Naive thymus-derived CD4-positive, alpha-beta T cell (primary cell): ENCODE measurements around the gene PEX11A. TPM values are rescaled to one million over a fixed set of nuclear protein-coding genes. Genes with fewer than 3 reads are reported as not detected.

Experiments
- ATAC-seq: fragments of 150-1000 bp; cut with Tn5 transposase; 2 replicates; pipeline ENCODE4 v1.10.0; 2021; ENCODE audit warnings: mild to moderate bottlenecking, moderate library complexity
- CTCF ChIA-PET: fragments of 350-600 bp; sonication (Branson Sonifier 250); formaldehyde crosslinking; loops from one replicate; lab custom pipeline; 2021; ENCODE audit warnings: antibody characterized with exemption; lab: Charles Lee
- POLR2A ChIA-PET: fragments of 350-600 bp; sonication (Branson Sonifier 250); formaldehyde crosslinking; loops from one replicate; lab custom pipeline; 2021; ENCODE audit warnings: antibody characterized with exemption, inconsistent platforms; lab: Charles Lee
- DNase-seq, 9 donors: peaks; one replicate each; pipeline versions ENCODE4 v3.0.0 to v3.0.0-alpha.2; 2020 to 2022; ENCODE audit warnings: mixed read lengths in 1 of 9
- H3K27ac ChIP-seq: one replicate; pipeline ENCODE4 v1.7.0; 2013; ENCODE audit warnings: mild to moderate bottlenecking, low read depth, low read length, moderate library complexity
- H3K27me3 ChIP-seq, 2 donors: one replicate each; pipeline ENCODE4 v1.7.0; 2013; ENCODE audit warnings: low read length in 2 of 2, mild to moderate bottlenecking in 2 of 2, moderate library complexity in 2 of 2; ENCODE audit not compliant: control insufficient read depth in 2 of 2, insufficient read depth in 2 of 2
- H3K36me3 ChIP-seq, 3 experiments: 1 replicate in 2 of 3; 2 replicates in 1 of 3; pipeline ENCODE4 v1.7.0; 2013; ENCODE audit warnings: low read length in 3 of 3, mild to moderate bottlenecking in 3 of 3, moderate library complexity in 1 of 3; ENCODE audit not compliant: insufficient read depth in 3 of 3, control insufficient read depth in 2 of 3
- H3K4me1 ChIP-seq, 2 donors: one replicate each; pipeline ENCODE4 v1.7.0; 2013; ENCODE audit warnings: low read length in 2 of 2, mild to moderate bottlenecking in 2 of 2, moderate library complexity in 1 of 2; ENCODE audit not compliant: control insufficient read depth in 2 of 2, insufficient read depth in 2 of 2
- H3K4me3 ChIP-seq: 2 replicates; pipeline ENCODE4 v1.7.0; 2013; ENCODE audit warnings: mild to moderate bottlenecking, low read length
- H3K9me3 ChIP-seq, 3 experiments: 1 replicate in 2 of 3; 2 replicates in 1 of 3; pipeline ENCODE4 v1.7.0; 2013; ENCODE audit warnings: low read length in 3 of 3; ENCODE audit not compliant: control insufficient read depth in 2 of 3
- H3K27ac Mint-ChIP-seq, 9 donors: one replicate each; pipeline ENCODE4 v1.8.0; 2020 to 2022; ENCODE audit warnings: mixed read lengths in 9 of 9, mild to moderate bottlenecking in 8 of 9, moderate library complexity in 5 of 9, inconsistent platforms in 2 of 9
- H3K27me3 Mint-ChIP-seq, 5 donors: one replicate each; pipeline ENCODE4 v1.8.0; 2021 to 2022; ENCODE audit warnings: mixed read lengths in 5 of 5, mild to moderate bottlenecking in 1 of 5
- H3K36me3 Mint-ChIP-seq, 5 donors: one replicate each; pipeline ENCODE4 v1.8.0; 2020 to 2022; ENCODE audit warnings: mixed read lengths in 5 of 5, mild to moderate bottlenecking in 3 of 5, inconsistent platforms in 1 of 5
- H3K4me1 Mint-ChIP-seq, 7 donors: one replicate each; pipeline ENCODE4 v1.8.0; 2020 to 2022; ENCODE audit warnings: mixed read lengths in 7 of 7, mild to moderate bottlenecking in 3 of 7, inconsistent platforms in 1 of 7
- H3K4me3 Mint-ChIP-seq, 10 donors: one replicate each; pipeline ENCODE4 v1.8.0; 2020 to 2022; ENCODE audit warnings: mild to moderate bottlenecking in 10 of 10, mixed read lengths in 10 of 10, moderate library complexity in 6 of 10, inconsistent platforms in 2 of 10
- H3K9me3 Mint-ChIP-seq, 11 donors: one replicate each; pipeline ENCODE4 v1.8.0; 2020 to 2022; ENCODE audit warnings: mixed read lengths in 11 of 11, mild to moderate bottlenecking in 4 of 11, inconsistent platforms in 1 of 11, moderate library complexity in 1 of 11
- intact Hi-C, 2 donors: fragments of 100-400 bp; cut with micrococcal nuclease; formaldehyde crosslinking; loops; one replicate each; pipeline ENCODE4 v1.15.1; 2023
- polyA plus RNA-seq, 2 donors: library from polyadenylated mRNA; unstranded; fragments of 300-500 nt; fragmentation: Illumina TruSeq; gene quantifications; one replicate each; pipeline ENCODE4 v1.2.3, GENCODE V29; 2021
- total RNA-seq, 6 experiments: library from RNA in 5 of 6; stranded (reverse) in 5 of 6; gene quantifications; 1 replicate in 5 of 6; 2 replicates in 1 of 6; pipeline ENCODE4 v1.2.3 and lab custom pipeline; 2021 to 2026

Gene PEX11A
- total and polyA plus RNA-seq, 7 experiments from 2014 or later, result 0.92 to 4.6 (median 2.0) TPM

DNA sequence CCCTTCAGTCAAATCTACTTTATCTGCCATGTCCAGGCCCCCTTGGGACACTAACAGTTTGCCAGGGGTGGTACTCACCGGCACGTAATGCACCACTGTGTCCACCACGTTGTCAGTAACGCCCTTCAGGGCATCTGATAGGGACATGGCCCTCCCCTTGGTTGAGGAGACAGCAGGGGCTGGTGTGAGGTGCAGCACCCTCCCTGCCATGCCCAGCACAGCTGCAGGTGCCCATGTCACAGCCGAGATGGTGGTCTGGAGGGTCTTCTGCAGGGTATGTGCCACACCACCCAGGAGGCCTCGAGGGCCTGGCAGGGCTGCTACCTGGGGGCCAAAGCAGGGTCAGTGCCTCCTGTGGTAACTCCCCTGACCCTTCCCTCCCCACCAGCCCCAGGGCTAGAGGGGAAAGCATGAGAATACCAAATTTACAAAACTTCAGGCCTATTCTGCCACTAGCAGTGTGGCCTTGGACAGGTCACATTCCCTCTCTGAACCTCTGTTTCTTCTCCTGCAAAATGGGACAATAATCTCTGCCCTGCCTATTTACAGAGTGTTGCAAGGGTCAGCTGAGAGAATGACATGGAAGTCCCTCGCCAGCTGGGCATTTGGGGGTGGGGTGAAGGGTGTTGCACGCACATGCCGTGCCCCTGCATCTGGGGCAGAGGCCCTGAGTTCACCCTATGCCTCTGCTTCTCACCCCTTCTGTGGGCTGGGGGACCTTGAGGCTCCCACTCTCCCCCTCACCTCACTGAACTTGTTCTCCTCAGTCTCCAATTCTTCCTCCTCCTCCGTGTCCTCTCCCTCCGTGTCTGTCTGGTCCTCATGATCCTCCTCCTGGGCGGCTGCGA lies 23.5 kb downstream of the PEX11A start:
- DNase-seq, result no peak
- ATAC-seq, result no peak
- Mint-ChIP-seq H3K36me3 (peaks cover 0 to 4% (median 0%) of the 10 kb centered on the region in 5 donors), H3K4me1 (peaks cover 0 to 5% (median 4%) of the 10 kb centered on the region in 7 donors), H3K9me3 (no peaks in the 10 kb centered on the region), H3K27ac (no peak overlapping the region), H3K4me3 (peak overlapping the region in 1 of 10 donors; percentile 26), H3K27me3 (peaks cover 17 to 38% (median 27%) of the 10 kb centered on the region in 5 donors)
- no peaks in the 10 kb centered on the region for H3K36me3 ChIP-seq
- no peaks in the 10 kb centered on the region for H3K4me1 ChIP-seq
- intact Hi-C loops, result no loop called here
- no peak overlapping the region for H3K27ac ChIP-seq
- H3K27me3 ChIP-seq, result no peaks in the 10 kb centered on the region
- CTCF ChIA-PET, result no interaction called here
- no peaks in the 10 kb centered on the region for H3K9me3 ChIP-seq
- POLR2A ChIA-PET, result no interaction called here
- H3K4me3 ChIP-seq, result no peak overlapping the region

DNA sequence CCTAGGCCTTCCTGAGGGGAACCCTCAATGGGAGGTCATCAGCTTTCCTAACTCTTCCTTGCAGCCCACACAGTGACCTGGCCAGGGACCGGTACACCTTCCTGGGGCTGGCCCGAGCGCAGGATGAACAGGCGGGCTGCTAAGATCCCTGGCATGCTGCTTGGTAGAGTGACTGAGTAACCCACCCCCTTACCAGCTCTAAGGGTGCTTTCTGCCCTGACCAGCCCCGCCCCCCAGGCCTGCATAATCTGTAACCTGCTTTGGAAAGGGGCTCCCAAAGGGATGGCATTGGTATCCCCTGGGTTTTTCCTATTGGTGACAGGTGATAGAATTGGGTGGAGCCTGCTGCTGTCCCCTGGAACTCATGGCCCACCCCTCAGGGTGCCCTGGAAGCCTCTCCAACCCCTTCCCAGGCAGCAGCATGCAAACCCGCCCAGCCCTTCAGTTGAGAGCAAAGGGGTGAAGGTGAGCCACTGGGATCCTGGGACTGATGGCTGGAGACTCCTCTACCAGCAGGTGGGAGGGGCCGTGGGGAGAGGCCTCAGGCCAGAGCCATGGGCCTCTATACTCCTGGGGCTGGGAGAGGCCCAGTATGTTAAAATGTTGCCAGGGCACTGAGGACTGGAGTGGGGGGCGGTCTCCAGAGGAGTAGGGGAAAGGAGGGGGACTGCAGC lies 24.2 kb downstream of the PEX11A start:
- peaks cover 0 to 4% (median 0%) of the 10 kb centered on the region in 5 donors for H3K36me3 Mint-ChIP-seq

DNA sequence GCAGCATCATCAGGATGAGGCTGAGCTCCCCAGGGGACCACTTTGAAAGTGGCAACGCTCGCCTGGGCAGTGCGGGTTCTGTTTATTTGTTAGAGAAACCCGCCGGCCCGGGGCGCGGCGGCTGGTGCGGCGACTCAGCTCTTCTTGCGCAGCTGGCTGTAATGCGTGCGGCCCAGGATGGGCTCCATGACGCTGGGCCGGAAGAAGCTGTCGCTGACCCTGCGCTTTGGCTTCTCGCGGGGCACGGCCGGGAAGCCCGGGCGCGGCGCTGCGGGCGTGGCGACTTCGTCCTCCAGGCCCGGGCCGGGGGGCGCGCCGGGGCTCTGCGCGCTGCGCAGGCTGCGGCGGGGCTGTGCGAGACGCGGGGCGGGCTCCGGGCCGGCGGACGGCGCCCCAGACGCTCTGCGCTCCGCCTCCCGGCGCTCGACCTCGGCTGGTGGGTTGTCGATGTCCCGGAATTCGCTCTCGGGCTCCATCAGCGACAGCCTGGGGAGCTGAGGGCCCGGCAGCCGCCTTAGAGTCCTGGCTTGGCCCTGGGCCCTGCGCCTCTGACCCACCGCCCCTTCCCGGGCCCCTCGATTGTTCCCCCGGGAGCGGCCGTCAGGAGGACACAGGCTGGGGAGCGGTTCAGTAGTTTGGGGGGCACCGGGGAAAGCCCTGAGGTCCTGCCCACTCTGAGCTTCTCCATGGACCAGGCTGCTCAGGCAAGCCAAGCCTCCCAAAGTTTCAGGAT lies 24.9 kb downstream of the PEX11A start:
- Histone ChIP-seq H3K36me3 (no peaks in the 10 kb centered on the region), H3K4me1 (no peaks in the 10 kb centered on the region), H3K27me3 (no peaks in the 10 kb centered on the region), H3K27ac (no peak overlapping the region), H3K4me3 (no peak overlapping the region), H3K9me3 (no peaks in the 10 kb centered on the region)
- H3K4me3 Mint-ChIP-seq, result peak overlapping the region in 2 of 10 donors; percentile 19 to 35
- H3K4me1 Mint-ChIP-seq, result peaks cover 0 to 5% (median 3%) of the 10 kb centered on the region in 7 donors
- H3K9me3 Mint-ChIP-seq, result no peaks in the 10 kb centered on the region
- peaks cover 18 to 40% (median 36%) of the 10 kb centered on the region in 5 donors for H3K27me3 Mint-ChIP-seq
- no peak overlapping the region for H3K27ac Mint-ChIP-seq
- ChIA-PET CTCF (no interaction called here), POLR2A (no interaction called here)
- ATAC-seq (peak; percentile 31), DNase-seq (peak in 1 of 9 donors; percentile 34)
- intact Hi-C loops, result no loop called here
- H3K36me3 Mint-ChIP-seq, result peaks cover 0 to 4% (median 0%) of the 10 kb centered on the region in 5 donors

More for the DNA sequence above, 24.2 kb downstream of the PEX11A start:
- Histone ChIP-seq H3K9me3 (no peaks in the 10 kb centered on the region), H3K4me1 (no peaks in the 10 kb centered on the region), H3K36me3 (no peaks in the 10 kb centered on the region), H3K4me3 (no peak overlapping the region), H3K27me3 (no peaks in the 10 kb centered on the region), H3K27ac (no peak overlapping the region)
- Mint-ChIP-seq H3K27me3 (peaks cover 18 to 39% (median 29%) of the 10 kb centered on the region in 5 donors), H3K9me3 (no peaks in the 10 kb centered on the region), H3K27ac (no peak overlapping the region), H3K4me3 (peak overlapping the region in 2 of 10 donors; percentile 19 to 35), H3K4me1 (peaks cover 0 to 5% (median 4%) of the 10 kb centered on the region in 7 donors)
- ATAC-seq (no peak), DNase-seq (no peak)
- POLR2A ChIA-PET, result no interaction called here
- intact Hi-C loops, result no loop called here
- CTCF ChIA-PET, result no interaction called here

DNA sequence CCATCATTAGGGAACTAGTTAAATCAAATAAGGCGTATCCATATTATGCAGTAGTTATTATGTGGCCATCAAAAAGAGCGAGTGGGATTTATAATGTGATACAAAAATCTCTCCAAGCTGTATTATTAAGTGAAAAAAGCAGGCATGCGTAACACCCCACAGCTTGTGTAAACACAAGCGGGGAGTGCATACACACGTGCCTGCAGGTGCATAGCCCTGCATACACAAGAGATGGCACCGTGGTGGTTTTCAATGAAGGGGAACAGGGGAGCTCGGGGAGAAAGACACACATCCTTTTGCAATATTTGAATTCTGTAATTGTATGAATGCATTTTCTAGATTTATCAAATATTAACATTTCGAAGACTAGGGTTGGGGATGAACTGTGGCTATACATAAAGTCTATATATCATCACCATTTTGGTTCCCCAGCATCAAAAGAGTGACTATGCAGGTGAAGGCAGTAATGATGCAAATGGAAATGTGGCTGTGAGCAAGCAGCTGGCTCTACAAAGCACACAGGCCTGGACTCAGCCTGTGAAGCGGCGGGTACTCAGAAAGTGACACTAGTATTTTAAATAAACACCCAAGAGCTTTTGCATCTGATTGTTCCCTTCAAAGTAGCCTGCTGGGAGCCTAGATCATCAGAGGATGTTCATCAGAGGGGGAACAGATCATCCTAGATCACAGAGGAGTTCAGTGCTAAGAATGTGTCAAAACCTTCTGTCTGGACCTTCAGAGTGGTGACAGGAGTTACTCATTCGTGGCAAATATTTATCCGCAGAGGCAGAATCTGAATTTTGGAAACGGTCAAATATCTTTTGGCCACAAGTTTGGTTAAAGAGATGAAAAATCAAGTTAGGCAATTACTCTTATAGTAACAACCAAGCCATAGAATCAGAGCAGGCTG lies 25.9 kb downstream of the PEX11A start:
- Histone ChIP-seq H3K36me3 (no peaks in the 10 kb centered on the region), H3K9me3 (no peaks in the 10 kb centered on the region), H3K4me3 (no peak overlapping the region), H3K4me1 (no peaks in the 10 kb centered on the region), H3K27me3 (no peaks in the 10 kb centered on the region), H3K27ac (no peak overlapping the region)
- POLR2A ChIA-PET, result interaction anchor here (0.5 kb wide), 1 partner anchor 153 kb away, joined by 4 read pairs; no protein-coding TSS in a partner anchor
- DNase-seq (no peak), ATAC-seq (no peak)
- intact Hi-C loops, result no loop called here
- peaks cover 0 to 5% (median 0%) of the 10 kb centered on the region in 7 donors for H3K4me1 Mint-ChIP-seq
- no peak overlapping the region for H3K27ac Mint-ChIP-seq
- CTCF ChIA-PET, result no interaction called here
- peaks cover 18 to 48% (median 44%) of the 10 kb centered on the region in 5 donors for H3K27me3 Mint-ChIP-seq
- H3K9me3 Mint-ChIP-seq, result no peaks in the 10 kb centered on the region
- H3K4me3 Mint-ChIP-seq, result peak overlapping the region in 9 of 10 donors; percentile 5 to 70 (median 27)
- H3K36me3 Mint-ChIP-seq, result peaks cover 0 to 4% (median 0%) of the 10 kb centered on the region in 5 donors

DNA sequence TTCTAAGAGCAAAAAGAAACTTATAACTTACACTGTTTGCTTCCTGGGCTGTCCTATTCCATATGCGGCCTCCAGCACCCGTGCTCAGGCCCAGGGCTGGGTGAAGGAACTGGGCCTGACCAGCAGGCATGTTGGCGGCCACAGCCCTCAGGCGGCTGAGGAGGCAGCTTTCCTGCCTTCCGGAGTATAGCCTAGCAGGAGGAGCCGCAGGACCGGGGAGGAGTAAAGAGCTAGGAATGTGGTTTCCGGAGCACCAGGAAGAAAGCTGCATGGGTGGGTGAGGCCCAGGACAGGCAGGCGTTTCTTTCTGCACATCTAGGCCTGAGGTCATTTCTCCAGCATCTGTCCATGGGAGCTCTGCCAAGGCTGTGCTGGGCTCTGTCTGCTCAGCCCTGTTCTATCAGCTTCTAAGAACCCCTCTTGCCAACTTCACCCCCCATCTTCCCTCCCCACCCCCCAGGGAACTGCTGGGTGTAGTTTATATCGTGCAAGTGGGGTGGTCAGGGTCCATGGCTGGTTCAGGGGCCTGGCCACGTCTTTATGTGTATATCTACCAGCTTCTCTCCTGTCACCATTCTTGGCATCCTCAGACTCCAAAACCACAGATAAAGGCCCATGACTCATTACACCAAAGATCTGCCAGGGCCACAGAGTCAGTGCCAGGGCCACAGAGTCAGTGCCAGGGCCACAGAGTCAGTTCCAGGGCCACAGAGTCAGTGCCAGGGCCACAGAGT lies 27.5 kb downstream of the PEX11A start:
- DNase-seq (no peak), ATAC-seq (no peak)
- H3K27me3 Mint-ChIP-seq, result peaks cover 18 to 54% (median 48%) of the 10 kb centered on the region in 5 donors
- H3K9me3 Mint-ChIP-seq, result no peaks in the 10 kb centered on the region
- Histone ChIP-seq H3K4me1 (no peaks in the 10 kb centered on the region), H3K9me3 (no peaks in the 10 kb centered on the region), H3K36me3 (no peaks in the 10 kb centered on the region), H3K4me3 (no peak overlapping the region), H3K27ac (no peak overlapping the region), H3K27me3 (no peaks in the 10 kb centered on the region)
- ChIA-PET CTCF (no interaction called here), POLR2A (no interaction called here)
- intact Hi-C loops, result no loop called here
- no peak overlapping the region for H3K4me3 Mint-ChIP-seq
- H3K36me3 Mint-ChIP-seq, result peaks cover 0 to 4% (median 0%) of the 10 kb centered on the region in 5 donors
- H3K27ac Mint-ChIP-seq, result no peak overlapping the region
- peaks cover 0 to 5% (median 0%) of the 10 kb centered on the region in 7 donors for H3K4me1 Mint-ChIP-seq
